ENCODE measurements around the gene LATS2. TPM values are rescaled to one million over a fixed set of nuclear protein-coding genes. Genes with fewer than 3 reads are reported as not detected.
"Not testable (repeated sequence)": the region's sequence is repeated elsewhere in the genome, so short reads cannot be mapped to it uniquely, and the experiment has no call there.

The LATS2 gene
- total RNA-seq, 3 donors from 2014 or later (not counting 1 experiment from before 2014, with no cell fraction given), result 28.8 to 34.8 (median 29.0) TPM

DNA sequence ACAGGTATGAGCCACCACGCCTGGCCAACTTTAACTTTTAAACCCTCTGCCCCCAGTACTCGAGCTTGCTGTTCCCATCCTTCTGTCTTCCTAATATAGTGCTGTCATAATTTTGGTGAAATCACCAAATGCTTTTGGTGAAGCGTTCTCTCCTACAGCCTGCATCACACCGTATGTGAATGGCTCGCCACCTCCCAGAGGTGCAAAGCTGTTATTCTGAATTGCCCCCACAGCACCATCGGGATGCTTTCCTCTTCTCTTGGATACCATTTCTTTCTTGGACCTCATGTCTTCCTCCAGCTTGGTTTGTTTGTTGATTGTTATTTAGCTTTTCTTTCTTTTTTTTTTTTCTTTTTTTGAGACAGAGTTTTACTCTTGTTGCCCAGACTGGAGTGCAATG, 105.9 kb downstream of the LATS2 start:
- intact Hi-C loops (cut with micrococcal nuclease), result no loop called here
- no peak for TF ChIP-seq CTCF (IDR thresholded peaks at IDR 0.05)
- no peak overlapping the region for H3K4me3 Mint-ChIP-seq
- H3K9me3 Mint-ChIP-seq, result no peaks in the 10 kb centered on the region
- no peak overlapping the region for H3K27ac Mint-ChIP-seq
- ATAC-seq, result no peak
- H3K27me3 ChIP-seq (ENCODE audit: control insufficient read depth, insufficient read depth, low read length), result no peaks in the 10 kb centered on the region
- whole genome bisulfite sequencing (ENCODE audit: insufficient coverage), result 87% methylated on average over 5 of the region's 6 CpGs
- no peaks in the 10 kb centered on the region for H3K36me3 ChIP-seq (ENCODE audit: control insufficient read depth, insufficient read depth, low read length)
- H3K27ac ChIP-seq (ENCODE audit: low read length), result no peak overlapping the region
- peaks cover 2 to 9% of the 10 kb centered on the region in 2 donors for H3K27me3 Mint-ChIP-seq (ENCODE audit: low read depth in 2 of 2)
- H3K4me3 ChIP-seq (ENCODE audit: low read length), result no peak overlapping the region
- H3K36me3 Mint-ChIP-seq, result no peaks in the 10 kb centered on the region
- H3K4me1 Mint-ChIP-seq, result peaks cover 0 to under 1% of the 10 kb centered on the region in 2 donors
- no peaks in the 10 kb centered on the region for H3K4me1 ChIP-seq (ENCODE audit: control insufficient read depth, insufficient read depth, low read length)
- no peaks in the 10 kb centered on the region for H3K9me3 ChIP-seq (ENCODE audit: control insufficient read depth, insufficient read depth, low read length)
- no peak for DNase-seq

- Histone ChIP-seq H3K4me1 (ENCODE audit: control insufficient read depth, insufficient read depth, low read length) (no peaks in the 10 kb centered on the region), H3K9me3 (ENCODE audit: control insufficient read depth, insufficient read depth, low read length) (no peaks in the 10 kb centered on the region), H3K36me3 (ENCODE audit: control insufficient read depth, insufficient read depth, low read length) (no peaks in the 10 kb centered on the region), H3K27ac (ENCODE audit: low read length) (no peak overlapping the region), H3K4me3 (ENCODE audit: low read length) (no peak overlapping the region), H3K27me3 (ENCODE audit: control insufficient read depth, insufficient read depth, low read length) (no peaks in the 10 kb centered on the region)
- Mint-ChIP-seq H3K27me3 (ENCODE audit: low read depth in 2 of 2) (peaks cover 12 to 17% of the 10 kb centered on the region in 2 donors), H3K4me3 (no peak overlapping the region), H3K9me3 (no peaks in the 10 kb centered on the region), H3K4me1 (no peaks in the 10 kb centered on the region), H3K36me3 (no peaks in the 10 kb centered on the region), H3K27ac (no peak overlapping the region)
- intact Hi-C loops (cut with micrococcal nuclease), result no loop called here
- DNase-seq (no peak), ATAC-seq (no peak)
- no peak for TF ChIP-seq CTCF (IDR thresholded peaks at IDR 0.05)
- WGBS (ENCODE audit: insufficient coverage), result 91% methylated on average over 16 of the region's 16 CpGs
Measured at GRCh38 chr13:20953245-20953931, 108.0 kb downstream of the LATS2 start.

- no peak overlapping the region for H3K27ac Mint-ChIP-seq
- WGBS (ENCODE audit: insufficient coverage), result 90% methylated on average over 16 of the region's 16 CpGs
- no peak for ATAC-seq
- no peak for TF ChIP-seq CTCF (IDR thresholded peaks at IDR 0.05)
- no peak for DNase-seq
- peaks cover 17 to 21% of the 10 kb centered on the region in 2 donors for H3K27me3 Mint-ChIP-seq (ENCODE audit: low read depth in 2 of 2)
- H3K36me3 ChIP-seq (ENCODE audit: control insufficient read depth, insufficient read depth, low read length), result no peaks in the 10 kb centered on the region
- intact Hi-C loops (cut with micrococcal nuclease), result no loop called here
- no peak overlapping the region for H3K4me3 ChIP-seq (ENCODE audit: low read length)
- no peak overlapping the region for H3K4me3 Mint-ChIP-seq
- H3K9me3 Mint-ChIP-seq, result no peaks in the 10 kb centered on the region
- no peaks in the 10 kb centered on the region for H3K36me3 Mint-ChIP-seq
- no peaks in the 10 kb centered on the region for H3K27me3 ChIP-seq (ENCODE audit: control insufficient read depth, insufficient read depth, low read length)
- H3K27ac ChIP-seq (ENCODE audit: low read length), result no peak overlapping the region
- H3K9me3 ChIP-seq (ENCODE audit: control insufficient read depth, insufficient read depth, low read length), result no peaks in the 10 kb centered on the region
- no peaks in the 10 kb centered on the region for H3K4me1 Mint-ChIP-seq
- H3K4me1 ChIP-seq (ENCODE audit: control insufficient read depth, insufficient read depth, low read length), result no peaks in the 10 kb centered on the region
Measured at GRCh38 chr13:20952838-20953237, 108.5 kb downstream of the LATS2 start.

- WGBS (ENCODE audit: insufficient coverage), result 100% methylated on average over 2 of the region's 3 CpGs
- ATAC-seq; H3K9me3 ChIP-seq (ENCODE audit: control insufficient read depth, insufficient read depth, low read length); intact Hi-C loops (cut with micrococcal nuclease); H3K9me3 Mint-ChIP-seq; H3K27ac ChIP-seq (ENCODE audit: low read length); H3K4me3 Mint-ChIP-seq; DNase-seq; H3K27ac Mint-ChIP-seq; H3K36me3 Mint-ChIP-seq; H3K4me3 ChIP-seq (ENCODE audit: low read length); H3K36me3 ChIP-seq (ENCODE audit: control insufficient read depth, insufficient read depth, low read length); H3K27me3 ChIP-seq (ENCODE audit: control insufficient read depth, insufficient read depth, low read length); H3K4me1 ChIP-seq (ENCODE audit: control insufficient read depth, insufficient read depth, low read length): not testable (repeated sequence)
- Mint-ChIP-seq H3K4me1 (peaks cover 9 to 16% of the 10 kb centered on the region in 2 donors), H3K27me3 (ENCODE audit: low read depth in 2 of 2) (peaks cover 45 to 48% of the 10 kb centered on the region in 2 donors)
Measured at GRCh38 chr13:20948001-20948400, 113.4 kb downstream of the LATS2 start.
